Dendritic cell treated with granulocyte-macrophage colony-stimulating factor and Interleukin-4, amounts not matched to agents 40 ng/mL and 50 ng/mL, for 4 days (primary cell): ENCODE results near the gene HYAL1.
"Not testable (repeated sequence)": the region's sequence is repeated elsewhere in the genome, so short reads cannot be mapped to it uniquely, and the experiment has no call there.

Experiments used
- H3K27ac Mint-ChIP-seq: one replicate; pipeline ENCODE4 v1.8.0; 2022; ENCODE audit warnings: mild to moderate bottlenecking, mixed read lengths
- H3K27me3 Mint-ChIP-seq: one replicate; pipeline ENCODE4 v1.8.0; 2022; ENCODE audit warnings: mild to moderate bottlenecking, mixed read lengths
- H3K36me3 Mint-ChIP-seq: one replicate; pipeline ENCODE4 v1.8.0; 2022; ENCODE audit warnings: low read depth, mixed read lengths
- H3K4me1 Mint-ChIP-seq: one replicate; pipeline ENCODE4 v1.8.0; 2022; ENCODE audit warnings: low read depth, mixed read lengths
- H3K4me3 Mint-ChIP-seq: one replicate; pipeline ENCODE4 v1.8.0; 2022; ENCODE audit warnings: mild to moderate bottlenecking, moderate library complexity, mixed read lengths
- H3K9me3 Mint-ChIP-seq: one replicate; pipeline ENCODE4 v1.8.0; 2022; ENCODE audit warnings: mixed read lengths
- intact Hi-C: fragments of 100-400 bp; cut with micrococcal nuclease; formaldehyde crosslinking; loops from one replicate; pipeline ENCODE4 v1.15.0; 2022

Gene HYAL1

GRCh38 chr3:50319181-50319893 lies 16.0 kb upstream of the HYAL1 start:
- Mint-ChIP-seq H3K4me1 (peaks cover 74% of the 10 kb centered on the region), H3K27me3 (no peaks in the 10 kb centered on the region), H3K36me3 (peaks cover 62% of the 10 kb centered on the region), H3K9me3 (no peaks in the 10 kb centered on the region), H3K4me3 (peak overlapping the region; percentile 78), H3K27ac (peak overlapping the region; percentile 79)
- intact Hi-C loops, result no loop called here

DNA sequence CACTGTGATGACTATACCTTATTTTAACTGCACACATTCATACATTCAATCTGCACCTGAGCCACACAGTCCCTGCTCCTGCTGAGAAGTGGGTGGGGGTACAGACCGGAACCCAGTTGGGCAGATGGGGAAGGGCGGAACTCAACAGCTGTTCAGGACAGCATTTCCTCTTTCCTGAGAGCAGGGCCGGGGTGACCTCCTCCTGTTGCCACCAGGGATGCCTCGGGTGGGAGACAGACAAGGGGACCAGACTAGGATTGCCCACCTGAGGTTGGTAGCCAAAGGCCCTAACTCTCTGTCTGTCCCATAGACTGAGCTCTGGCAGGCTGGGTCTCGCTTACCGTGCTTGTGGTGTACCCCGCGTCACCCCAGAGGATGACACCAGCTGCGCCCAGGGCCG lies 15.2 kb upstream of the HYAL1 start:
- Mint-ChIP-seq H3K27ac (peak overlapping the region; percentile 79), H3K36me3 (peaks cover 69% of the 10 kb centered on the region), H3K9me3 (no peaks in the 10 kb centered on the region), H3K27me3 (no peaks in the 10 kb centered on the region), H3K4me3 (peak overlapping the region; percentile 78), H3K4me1 (peaks cover 74% of the 10 kb centered on the region)
- intact Hi-C loops, result no loop called here

GRCh38 chr3:50318163-50318562 lies 14.8 kb upstream of the HYAL1 start:
- intact Hi-C loops, result no loop called here
- Mint-ChIP-seq H3K27me3 (no peaks in the 10 kb centered on the region), H3K9me3 (no peaks in the 10 kb centered on the region), H3K4me3 (peak overlapping the region; percentile 78), H3K27ac (peak overlapping the region; percentile 79), H3K4me1 (peaks cover 71% of the 10 kb centered on the region), H3K36me3 (peaks cover 71% of the 10 kb centered on the region)

DNA sequence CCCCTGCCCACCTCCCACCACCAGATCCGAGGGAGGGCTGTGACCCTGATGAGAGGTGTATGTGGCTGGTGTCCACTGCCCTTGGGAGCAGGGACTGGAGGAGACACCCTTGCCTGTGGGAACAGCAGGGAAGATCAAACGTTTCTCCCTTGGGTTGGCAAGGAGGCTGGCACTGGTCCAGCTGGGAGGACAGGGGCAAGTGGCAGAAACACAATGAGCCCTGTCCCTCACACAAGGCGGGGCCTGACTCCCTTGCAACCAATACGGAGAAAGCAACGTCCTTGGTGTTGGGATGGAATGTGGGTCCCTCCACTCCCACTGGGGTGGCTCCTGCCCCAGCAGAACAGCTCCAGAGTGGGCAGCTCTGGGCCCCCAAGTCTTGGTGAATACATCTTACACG lies 13.9 kb upstream of the HYAL1 start:
- peaks cover 63% of the 10 kb centered on the region for H3K4me1 Mint-ChIP-seq
- H3K27me3 Mint-ChIP-seq, result no peaks in the 10 kb centered on the region
- H3K4me3 Mint-ChIP-seq, result no peak overlapping the region
- H3K9me3 Mint-ChIP-seq, result no peaks in the 10 kb centered on the region
- H3K27ac Mint-ChIP-seq, result peak overlapping the region; percentile 79
- H3K36me3 Mint-ChIP-seq, result peaks cover 71% of the 10 kb centered on the region
- intact Hi-C loops, result no loop called here

GRCh38 chr3:50316657-50317242 lies 13.4 kb upstream of the HYAL1 start:
- Mint-ChIP-seq H3K27me3 (no peaks in the 10 kb centered on the region), H3K4me3 (no peak overlapping the region), H3K36me3 (peaks cover 71% of the 10 kb centered on the region), H3K4me1 (peaks cover 60% of the 10 kb centered on the region), H3K9me3 (no peaks in the 10 kb centered on the region), H3K27ac (no peak overlapping the region)
- intact Hi-C loops, result no loop called here

DNA sequence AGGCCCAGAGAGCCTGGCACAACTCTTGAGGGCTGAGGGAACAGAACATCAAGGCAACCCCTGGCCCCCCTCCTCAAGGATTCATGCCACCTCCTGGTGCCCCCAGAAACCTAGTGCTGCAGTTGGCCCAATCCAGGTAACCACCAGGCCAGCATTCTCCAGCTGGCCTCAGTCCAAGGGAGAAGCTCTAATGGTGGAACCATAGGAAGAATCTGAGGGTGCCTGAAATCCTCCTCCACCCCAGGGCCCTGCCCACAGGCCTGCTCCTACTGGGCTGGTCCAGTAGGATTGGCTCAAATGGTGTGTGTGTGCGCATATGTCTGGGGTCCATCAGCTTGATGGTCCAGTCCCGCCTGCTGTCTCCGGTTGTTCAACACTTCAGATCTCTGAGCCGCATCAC lies 11.4 kb upstream of the HYAL1 start:
- intact Hi-C loops, result no loop called here
- Mint-ChIP-seq H3K36me3 (peaks cover 64% of the 10 kb centered on the region), H3K27ac (no peak overlapping the region), H3K9me3 (no peaks in the 10 kb centered on the region), H3K27me3 (no peaks in the 10 kb centered on the region), H3K4me1 (peaks cover 51% of the 10 kb centered on the region), H3K4me3 (no peak overlapping the region)

GRCh38 chr3:50314342-50314741 lies 11.0 kb upstream of the HYAL1 start:
- peaks cover 64% of the 10 kb centered on the region for H3K36me3 Mint-ChIP-seq
- no peaks in the 10 kb centered on the region for H3K9me3 Mint-ChIP-seq
- intact Hi-C loops, result no loop called here
- H3K27ac Mint-ChIP-seq, result no peak overlapping the region
- H3K4me1 Mint-ChIP-seq, result peaks cover 46% of the 10 kb centered on the region
- H3K27me3 Mint-ChIP-seq, result no peaks in the 10 kb centered on the region
- H3K4me3 Mint-ChIP-seq, result no peak overlapping the region

DNA sequence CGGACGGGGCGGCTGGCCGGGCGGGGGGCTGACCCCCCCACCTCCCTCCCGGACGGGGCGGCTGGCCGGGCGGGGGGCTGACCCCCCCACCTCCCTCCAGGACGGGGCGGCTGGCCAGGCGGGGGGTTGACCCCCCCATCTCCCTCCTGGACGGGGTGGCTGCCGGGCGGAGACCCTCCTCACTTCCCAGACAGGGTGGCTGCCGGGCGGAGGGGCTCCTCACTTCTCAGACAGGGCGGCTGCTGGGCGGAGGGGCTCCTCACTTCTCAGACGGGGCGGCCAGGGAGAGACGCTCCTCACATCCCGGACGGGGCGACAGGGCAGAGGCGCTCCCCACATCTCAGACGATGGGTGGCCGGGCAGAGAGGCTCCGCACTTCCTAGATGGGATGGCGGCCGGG lies 8.7 kb upstream of the HYAL1 start:
- H3K4me3 Mint-ChIP-seq, H3K27me3 Mint-ChIP-seq, H3K9me3 Mint-ChIP-seq, H3K27ac Mint-ChIP-seq, intact Hi-C loops: not testable (repeated sequence)
- Mint-ChIP-seq H3K4me1 (peaks cover 27% of the 10 kb centered on the region), H3K36me3 (peaks cover 42% of the 10 kb centered on the region)

DNA sequence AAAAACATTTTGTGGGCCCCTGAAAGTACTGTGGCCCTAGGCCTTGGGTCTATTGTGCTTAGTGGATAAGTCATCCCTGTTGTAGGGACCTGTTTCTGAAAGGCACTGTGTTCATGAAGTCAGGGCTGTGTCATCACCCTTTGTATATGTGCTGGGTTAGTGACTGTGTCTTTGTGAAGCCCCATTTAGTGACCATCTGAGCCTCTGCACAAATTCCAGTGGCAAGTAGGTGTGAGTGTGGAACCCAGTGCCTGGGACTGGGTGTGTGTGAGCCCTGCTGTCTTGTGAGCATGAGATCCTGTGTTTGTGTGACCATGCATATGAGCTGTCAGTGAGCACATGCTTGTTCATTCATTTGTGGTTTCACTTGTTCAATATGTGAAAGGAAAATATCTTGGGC lies 1.2 kb upstream of the HYAL1 start:
- H3K9me3 Mint-ChIP-seq, result no peaks in the 10 kb centered on the region
- peaks cover 30% of the 10 kb centered on the region for H3K4me1 Mint-ChIP-seq
- H3K27ac Mint-ChIP-seq, result no peak overlapping the region
- H3K27me3 Mint-ChIP-seq, result no peaks in the 10 kb centered on the region
- intact Hi-C loops, result no loop called here
- no peak overlapping the region for H3K4me3 Mint-ChIP-seq
- H3K36me3 Mint-ChIP-seq, result peaks cover 2% of the 10 kb centered on the region

GRCh38 chr3:50302095-50303012 lies 1.0 kb downstream of the HYAL1 start:
- Mint-ChIP-seq H3K4me1 (peaks cover 41% of the 10 kb centered on the region), H3K4me3 (no peak overlapping the region), H3K27ac (peak overlapping the region; percentile 62), H3K9me3 (no peaks in the 10 kb centered on the region), H3K27me3 (no peaks in the 10 kb centered on the region), H3K36me3 (peaks cover 9% of the 10 kb centered on the region)
- intact Hi-C loops, result no loop called here

GRCh38 chr3:50300681-50301254 lies 2.6 kb downstream of the HYAL1 start:
- Mint-ChIP-seq H3K36me3 (peaks cover 19% of the 10 kb centered on the region), H3K4me3 (peak overlapping the region; percentile 86), H3K9me3 (no peaks in the 10 kb centered on the region), H3K27ac (peak overlapping the region; percentile 96), H3K27me3 (no peaks in the 10 kb centered on the region), H3K4me1 (peaks cover 41% of the 10 kb centered on the region)
- intact Hi-C loops, result no loop called here

- intact Hi-C loops, result loop anchor here (1.0 kb wide), 1 partner anchor 21 kb away; no protein-coding TSS in a partner anchor
- H3K4me1 Mint-ChIP-seq, result peaks cover 41% of the 10 kb centered on the region
Observed at GRCh38 chr3:50299929-50300680, 3.3 kb downstream of the HYAL1 start.

GRCh38 chr3:50299638-50299928 lies 3.8 kb downstream of the HYAL1 start:
- Mint-ChIP-seq H3K36me3 (peaks cover 19% of the 10 kb centered on the region), H3K27ac (peak overlapping the region; percentile 96), H3K9me3 (no peaks in the 10 kb centered on the region), H3K4me1 (peaks cover 41% of the 10 kb centered on the region), H3K27me3 (no peaks in the 10 kb centered on the region), H3K4me3 (peak overlapping the region; percentile 86)
- intact Hi-C loops, result loop anchor here (1.0 kb wide), 1 partner anchor 22 kb away; no protein-coding TSS in a partner anchor

More at GRCh38 chr3:50299929-50300680, 3.3 kb downstream of the HYAL1 start:
- Mint-ChIP-seq H3K9me3 (no peaks in the 10 kb centered on the region), H3K27ac (peak overlapping the region; percentile 96), H3K27me3 (no peaks in the 10 kb centered on the region), H3K4me3 (peak overlapping the region; percentile 86), H3K36me3 (peaks cover 19% of the 10 kb centered on the region)
